Bronchial epithelial cell (primary cell): ENCODE data around the gene KCNK10. TPM values are rescaled to one million over a fixed set of nuclear protein-coding genes. Genes with fewer than 3 reads are reported as not detected.

Experiments
- DNase-seq: peaks from one replicate; pipeline ENCODE4 v3.0.0-alpha.2; 2010; ENCODE audit warnings: low read depth
- FAIRE-seq: peaks from 2 replicates; lab custom pipeline; 2011; peaks lifted over from hg19 to GRCh38; lab: Jason Lieb, UNC
- H3K27me3 ChIP-seq: 2 replicates; pipeline ENCODE4 v1.5.1; 2011; ENCODE audit warnings: low read length; ENCODE audit not compliant: control insufficient read depth, insufficient read depth
- H3K36me3 ChIP-seq: 2 replicates; pipeline ENCODE4 v1.5.1; 2011; ENCODE audit warnings: low read length; ENCODE audit not compliant: control insufficient read depth, insufficient read depth
- H3K4me3 ChIP-seq: 2 replicates; pipeline ENCODE4 v1.5.1; 2011; ENCODE audit warnings: mild to moderate bottlenecking, low read depth, low read length, control low read depth
- CTCF ChIP-seq: IDR thresholded peaks from 2 replicates; pipeline ENCODE4 v1.5.1; 2011; ENCODE audit warnings: mild to moderate bottlenecking, moderate library complexity, low read length, control low read depth, inconsistent platforms; ENCODE audit not compliant: insufficient read depth, severe bottlenecking
- total RNA-seq: library from RNA; depleted of rRNA; stranded (reverse); fragments of >200 nt; gene quantifications from 2 replicates; pipeline ENCODE4 v1.2.1, GENCODE V29; 2014

Gene KCNK10
- total RNA-seq, 1 donor from 2014 or later = not detected

- Histone ChIP-seq H3K27me3 (no peaks in the 10 kb centered on the region), H3K4me3 (no peak overlapping the region), H3K36me3 (no peaks in the 10 kb centered on the region)
- DNase-seq (peak; percentile 11), FAIRE-seq (no peak)
- no peak for TF ChIP-seq CTCF
Measured at GRCh38 chr14:88352698-88353097, 29.6 kb upstream of the KCNK10 start.

- DNase-seq (peak; percentile 38), FAIRE-seq (peak; percentile 66)
- no peak for TF ChIP-seq CTCF
- Histone ChIP-seq H3K4me3 (no peak overlapping the region), H3K27me3 (no peaks in the 10 kb centered on the region), H3K36me3 (no peaks in the 10 kb centered on the region)
Measured at GRCh38 chr14:88351966-88352691, 29.1 kb upstream of the KCNK10 start.

- no peak for FAIRE-seq
Measured at GRCh38 chr14:88348546-88348945, 25.5 kb upstream of the KCNK10 start.

GRCh38 chr14:88346048-88346639, 23.1 kb upstream of the KCNK10 start:
- DNase-seq (no peak), FAIRE-seq (no peak)
- H3K4me3 ChIP-seq = no peak overlapping the region
- no peaks in the 10 kb centered on the region for H3K27me3 ChIP-seq
- no peak for TF ChIP-seq CTCF
- no peaks in the 10 kb centered on the region for H3K36me3 ChIP-seq

More at GRCh38 chr14:88348546-88348945, 25.5 kb upstream of the KCNK10 start:
- Histone ChIP-seq H3K36me3 (no peaks in the 10 kb centered on the region), H3K27me3 (no peaks in the 10 kb centered on the region), H3K4me3 (no peak overlapping the region)
- TF ChIP-seq CTCF = no peak
- DNase-seq = no peak

- no peak for FAIRE-seq
Measured at GRCh38 chr14:88342980-88343379, 19.9 kb upstream of the KCNK10 start.

More at GRCh38 chr14:88342980-88343379, 19.9 kb upstream of the KCNK10 start:
- no peaks in the 10 kb centered on the region for H3K27me3 ChIP-seq
- H3K4me3 ChIP-seq = no peak overlapping the region
- DNase-seq = no peak
- no peak for TF ChIP-seq CTCF
- H3K36me3 ChIP-seq = no peaks in the 10 kb centered on the region
